ENCODE data around the gene B4GALT1.

The B4GALT1 gene, protein sequence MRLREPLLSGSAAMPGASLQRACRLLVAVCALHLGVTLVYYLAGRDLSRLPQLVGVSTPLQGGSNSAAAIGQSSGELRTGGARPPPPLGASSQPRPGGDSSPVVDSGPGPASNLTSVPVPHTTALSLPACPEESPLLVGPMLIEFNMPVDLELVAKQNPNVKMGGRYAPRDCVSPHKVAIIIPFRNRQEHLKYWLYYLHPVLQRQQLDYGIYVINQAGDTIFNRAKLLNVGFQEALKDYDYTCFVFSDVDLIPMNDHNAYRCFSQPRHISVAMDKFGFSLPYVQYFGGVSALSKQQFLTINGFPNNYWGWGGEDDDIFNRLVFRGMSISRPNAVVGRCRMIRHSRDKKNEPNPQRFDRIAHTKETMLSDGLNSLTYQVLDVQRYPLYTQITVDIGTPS

DNA sequence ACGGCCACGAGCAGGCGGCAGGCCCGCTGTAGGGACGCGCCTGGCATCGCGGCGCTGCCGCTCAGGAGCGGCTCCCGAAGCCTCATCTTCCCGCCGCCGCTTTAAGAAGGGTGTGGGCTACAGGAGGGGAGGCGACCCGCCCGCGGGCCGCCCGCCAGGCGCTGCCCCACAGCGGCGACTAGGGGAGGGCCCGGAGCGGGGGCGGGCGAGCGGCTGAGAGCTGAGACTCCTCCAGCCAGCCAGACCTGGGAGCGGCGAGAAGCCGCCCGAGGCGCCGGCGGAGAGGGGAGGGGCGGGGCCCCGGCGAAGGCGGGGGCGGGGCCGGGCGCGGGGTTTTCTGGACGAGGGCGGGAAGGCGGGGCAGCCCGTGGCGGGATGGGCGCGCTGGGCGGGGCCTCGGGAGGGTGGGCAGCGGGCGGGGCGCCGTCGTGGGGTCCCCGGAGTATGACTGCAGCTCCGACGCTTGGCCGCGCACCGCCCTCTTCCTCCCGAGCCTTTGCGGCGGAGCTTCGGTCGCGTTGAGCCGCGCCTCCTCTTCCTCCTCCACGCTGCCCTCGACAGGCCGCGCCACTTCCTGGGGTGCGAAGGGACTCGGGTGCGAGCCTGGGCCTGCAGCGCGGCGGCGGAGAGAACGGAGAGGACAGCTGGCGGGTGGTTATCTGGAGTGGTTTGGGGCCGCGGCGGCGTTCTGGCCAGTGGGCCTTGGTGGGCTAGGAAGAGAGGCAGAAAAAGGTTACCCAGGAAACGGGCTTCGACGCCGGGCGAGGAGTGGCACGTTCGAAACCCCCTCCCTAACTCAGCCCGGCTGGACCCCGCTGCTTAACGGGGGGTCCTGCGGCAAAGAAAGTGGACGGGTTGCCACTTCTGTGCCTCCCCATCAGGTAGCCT lies at the start of gene B4GALT1:
Gene B4GALT1, minus strand, starts transcription at position 253 of the 888 bp plus-strand sequence. Its CDS starts 167 bp downstream, at position 86.
- DNase-seq (ENCODE audit: low spot score in 2 of 2), result peak; percentile 91 to 95
- Mint-ChIP-seq H3K4me1 (peaks cover 59% of the 10 kb centered on the region), H3K36me3 (peaks cover 19% of the 10 kb centered on the region)

DNA sequence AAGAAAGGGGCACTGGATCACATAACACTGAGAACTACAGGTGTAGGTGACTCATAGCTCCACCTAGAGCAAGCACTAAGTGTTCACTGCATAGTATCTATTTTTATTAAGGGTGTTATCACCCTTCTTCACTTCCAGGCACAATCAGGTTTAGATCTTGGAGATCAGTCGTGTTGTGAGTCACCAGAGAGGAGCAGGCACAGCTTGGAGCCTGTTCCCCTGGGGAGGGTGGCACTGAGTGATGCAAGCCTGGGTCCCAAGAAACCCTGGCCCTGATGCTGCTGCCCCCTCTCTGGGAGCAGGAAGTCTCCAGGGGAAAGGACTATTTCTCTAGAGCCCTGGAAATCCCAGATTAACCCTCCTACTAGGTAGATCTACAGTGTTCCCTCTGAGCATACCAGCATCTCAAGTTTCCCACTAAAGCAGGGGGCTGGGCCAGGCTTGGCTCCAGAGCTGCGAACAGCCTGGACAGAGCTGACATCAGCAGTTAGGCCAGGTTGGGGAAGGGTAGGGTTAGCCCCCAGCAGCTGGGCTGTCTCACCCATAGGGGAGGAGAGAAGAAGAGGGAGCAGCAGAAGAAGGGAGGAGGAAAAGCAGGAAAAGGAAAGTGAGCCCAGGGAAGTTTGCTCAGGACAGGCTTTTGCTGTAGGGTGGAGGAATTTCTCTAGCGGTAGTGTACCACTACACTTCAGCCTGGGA lies 44.7 kb upstream of the B4GALT1 start:
- Mint-ChIP-seq H3K4me3 (no peak overlapping the region), H3K4me1 (no peaks in the 10 kb centered on the region), H3K36me3 (no peaks in the 10 kb centered on the region), H3K9me3 (no peaks in the 10 kb centered on the region), H3K27ac (no peak overlapping the region)
- ATAC-seq, result no peak
- DNase-seq (ENCODE audit: low spot score in 2 of 2), result no peak

More for the DNA sequence above, at the start of gene B4GALT1:
- H3K27ac Mint-ChIP-seq, result peak within 1 kb of the TSS; percentile 99
- peak; percentile 86 for ATAC-seq
- peak within 1 kb of the TSS; percentile 97 for H3K4me3 Mint-ChIP-seq
- H3K9me3 Mint-ChIP-seq, result no peaks in the 10 kb centered on the region

DNA sequence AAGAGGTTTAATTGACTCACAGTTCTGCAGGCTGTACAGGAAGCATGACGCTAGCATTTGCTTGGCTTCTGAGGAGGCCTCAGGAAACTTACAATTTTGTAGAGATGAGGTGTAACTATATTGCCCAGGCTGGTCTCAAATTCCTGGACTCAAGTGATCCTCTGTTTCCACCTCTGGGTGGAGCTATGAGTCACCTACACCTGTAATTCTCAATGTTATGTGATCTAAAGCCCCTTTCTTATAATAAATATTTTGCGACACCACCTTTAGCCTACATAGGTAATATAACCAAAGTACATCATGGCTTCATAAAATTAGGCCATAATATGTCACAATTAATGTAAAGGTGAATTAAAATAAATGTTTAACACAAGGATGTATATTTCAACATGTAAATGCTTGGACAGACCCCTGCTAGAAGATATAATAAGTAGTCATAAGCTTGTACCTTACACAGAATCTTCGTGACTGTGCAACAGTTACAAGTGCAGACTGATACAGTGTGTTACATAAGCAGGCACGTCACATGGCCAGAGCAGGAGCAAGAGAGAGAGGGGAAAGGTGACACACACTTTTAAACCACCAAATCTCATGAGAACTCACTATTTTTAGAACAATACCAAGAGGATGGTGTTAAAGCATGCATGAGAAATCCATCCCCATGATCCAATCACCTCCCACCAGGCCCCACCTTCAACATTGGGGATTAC lies 43.0 kb upstream of the B4GALT1 start:
- DNase-seq (ENCODE audit: low spot score in 2 of 2) (no peak), ATAC-seq (no peak)
- H3K4me1 Mint-ChIP-seq, result no peaks in the 10 kb centered on the region
- H3K36me3 Mint-ChIP-seq, result no peaks in the 10 kb centered on the region
- H3K27ac Mint-ChIP-seq, result no peak overlapping the region
- H3K9me3 Mint-ChIP-seq, result no peaks in the 10 kb centered on the region
- no peak overlapping the region for H3K4me3 Mint-ChIP-seq

DNA sequence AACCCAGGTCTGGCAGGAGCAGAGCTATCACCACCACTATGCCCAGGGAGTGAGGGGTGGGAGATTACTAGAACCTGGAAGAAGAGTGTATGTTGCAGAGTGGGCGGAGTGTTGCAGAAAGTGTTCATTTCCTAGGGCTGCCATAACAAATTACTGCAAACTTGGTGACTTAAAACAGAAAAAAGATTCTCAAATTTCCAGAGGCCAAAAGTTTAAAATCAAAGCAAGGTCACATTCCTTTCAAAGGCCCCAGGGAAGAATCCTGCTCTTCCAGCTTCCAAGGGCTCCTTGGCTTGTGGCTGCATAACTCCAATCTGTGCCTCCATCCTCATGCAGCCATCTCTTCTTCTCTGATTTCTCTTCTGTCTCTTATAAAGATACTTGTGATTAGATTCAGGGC lies 42.3 kb upstream of the B4GALT1 start:
- Mint-ChIP-seq H3K27ac (no peak overlapping the region), H3K9me3 (no peaks in the 10 kb centered on the region), H3K4me3 (no peak overlapping the region), H3K36me3 (no peaks in the 10 kb centered on the region), H3K4me1 (no peaks in the 10 kb centered on the region)
- ATAC-seq (no peak), DNase-seq (ENCODE audit: low spot score in 2 of 2) (no peak)

DNA sequence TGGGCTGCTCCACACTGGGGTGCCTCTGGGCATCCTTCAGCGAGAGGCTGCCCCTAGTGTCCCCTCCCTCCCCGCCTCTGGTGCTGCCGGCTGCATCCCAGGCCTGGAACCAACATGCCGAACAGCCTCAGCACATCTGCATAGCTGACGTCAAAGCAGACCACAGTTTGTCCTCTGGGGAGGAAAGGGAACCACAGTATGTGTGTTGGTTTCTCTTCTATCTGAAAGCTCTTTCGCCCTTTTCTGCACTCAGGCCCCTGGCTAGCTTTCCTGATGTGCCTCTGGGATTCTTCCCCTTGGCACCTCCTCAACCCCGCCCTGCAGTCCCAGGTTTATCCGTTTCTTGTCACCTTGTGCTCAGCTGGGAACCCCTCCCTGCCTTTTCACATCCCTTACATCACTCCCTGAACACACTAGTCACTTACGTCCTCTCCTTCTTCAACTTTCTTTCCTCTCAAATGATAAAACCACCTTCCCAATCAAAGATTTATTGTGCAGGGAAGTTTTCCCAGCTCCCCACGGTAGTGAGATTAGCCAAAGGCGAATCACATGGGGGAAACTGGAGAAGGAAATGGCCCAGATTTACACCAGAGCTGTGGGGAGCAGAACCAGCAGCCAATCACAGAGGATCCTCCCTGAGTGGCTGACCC lies 35.5 kb upstream of the B4GALT1 start:
- Mint-ChIP-seq H3K4me3 (peak overlapping the region; percentile 20), H3K27ac (peak overlapping the region; percentile 11), H3K36me3 (no peaks in the 10 kb centered on the region), H3K4me1 (peaks cover 15% of the 10 kb centered on the region), H3K9me3 (no peaks in the 10 kb centered on the region)
- DNase-seq (ENCODE audit: low spot score in 2 of 2) (peak; percentile 17 to 60), ATAC-seq (peak; percentile 95)

DNA sequence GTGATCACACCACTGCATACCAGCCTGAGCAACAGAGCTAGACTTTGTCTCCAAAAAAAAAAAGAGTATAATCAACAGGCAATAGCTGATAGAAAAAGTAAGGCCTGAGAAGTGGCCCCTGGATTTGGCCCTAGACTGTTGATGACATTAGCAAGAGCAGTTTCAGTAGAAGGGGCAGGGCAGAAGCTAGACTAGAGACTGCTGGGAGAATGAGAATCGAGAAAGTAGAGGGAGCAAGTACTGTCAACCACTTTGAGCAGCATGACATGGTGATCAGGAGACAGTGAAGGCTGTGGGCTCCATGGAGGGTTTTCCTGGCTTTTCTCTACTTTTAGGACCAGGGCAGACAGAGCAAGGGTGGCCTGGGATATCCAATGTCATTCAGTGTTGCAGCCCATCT lies 34.9 kb upstream of the B4GALT1 start:
- peak overlapping the region; percentile 71 for H3K27ac Mint-ChIP-seq
- H3K4me3 Mint-ChIP-seq, result peak overlapping the region; percentile 20
- H3K4me1 Mint-ChIP-seq, result peaks cover 15% of the 10 kb centered on the region
- no peak for DNase-seq (ENCODE audit: low spot score in 2 of 2)
- no peaks in the 10 kb centered on the region for H3K9me3 Mint-ChIP-seq
- peak; percentile 41 for ATAC-seq
- H3K36me3 Mint-ChIP-seq, result no peaks in the 10 kb centered on the region

DNA sequence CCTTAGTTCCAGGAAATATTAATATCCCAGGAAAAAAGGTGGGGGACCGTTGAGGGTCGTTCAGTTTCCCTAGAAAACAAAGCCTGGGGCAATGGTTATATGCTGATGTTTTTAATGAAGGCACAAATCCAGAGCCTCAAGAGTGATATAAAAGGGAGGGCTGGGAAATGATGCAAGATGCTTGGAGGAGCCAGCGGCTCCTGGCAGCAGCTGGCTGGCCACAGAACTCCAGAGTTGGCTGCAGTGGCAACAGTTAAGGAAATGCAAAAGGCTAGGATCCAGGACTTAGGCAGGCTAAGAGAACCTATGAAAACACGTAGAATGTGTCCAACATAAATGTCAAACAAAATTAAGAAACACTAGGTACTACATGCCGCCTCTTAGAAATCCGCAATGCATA lies 31.0 kb upstream of the B4GALT1 start:
- Mint-ChIP-seq H3K4me3 (no peak overlapping the region), H3K9me3 (no peaks in the 10 kb centered on the region), H3K4me1 (peaks cover 15% of the 10 kb centered on the region), H3K27ac (no peak overlapping the region), H3K36me3 (no peaks in the 10 kb centered on the region)
- DNase-seq (ENCODE audit: low spot score in 2 of 2), result no peak
- ATAC-seq, result no peak

DNA sequence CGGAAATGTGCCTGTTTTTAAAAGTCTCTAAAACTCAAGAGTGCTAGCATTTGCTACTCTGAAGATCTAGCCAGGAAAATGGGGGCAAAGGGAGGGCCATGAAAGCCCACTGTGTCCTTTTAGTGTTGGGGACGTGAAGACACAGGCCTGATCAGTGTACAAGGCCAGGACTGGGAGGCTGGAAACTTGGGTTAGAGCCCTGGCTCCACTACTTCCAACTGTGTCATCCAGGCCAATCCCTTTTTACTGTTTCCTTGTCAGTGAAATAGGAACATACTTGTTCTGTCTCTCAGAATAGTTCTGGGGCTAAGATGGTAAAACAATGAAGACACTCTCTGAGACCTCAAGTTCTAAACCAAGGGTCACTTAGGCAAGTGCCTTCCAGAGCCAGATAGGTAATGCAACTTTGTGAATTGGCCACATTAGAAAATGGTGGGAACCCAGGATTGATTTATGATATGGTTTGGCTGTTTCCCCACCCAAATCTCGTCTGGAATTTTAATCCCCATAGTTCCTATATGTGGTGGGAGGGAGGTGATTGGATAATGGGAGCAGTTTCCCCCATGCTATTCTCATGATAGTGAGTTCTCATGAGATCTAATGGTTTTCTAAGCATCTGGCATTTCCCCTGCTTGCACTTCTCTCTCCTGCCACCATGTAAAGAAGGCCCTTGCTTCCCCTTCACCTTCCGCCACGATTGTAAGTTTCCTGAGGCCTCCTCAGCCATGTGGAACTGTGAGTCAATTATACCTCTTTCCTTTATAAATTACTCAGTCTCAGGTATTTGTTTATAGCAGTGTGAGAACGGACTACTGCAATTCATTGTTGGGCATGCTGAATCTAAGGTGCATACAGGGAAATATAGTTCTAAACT lies 30.4 kb upstream of the B4GALT1 start:
- Mint-ChIP-seq H3K27ac (no peak overlapping the region), H3K36me3 (no peaks in the 10 kb centered on the region), H3K9me3 (no peaks in the 10 kb centered on the region), H3K4me3 (no peak overlapping the region), H3K4me1 (peaks cover 9% of the 10 kb centered on the region)
- ATAC-seq, result no peak
- DNase-seq (ENCODE audit: low spot score in 2 of 2), result no peak

DNA sequence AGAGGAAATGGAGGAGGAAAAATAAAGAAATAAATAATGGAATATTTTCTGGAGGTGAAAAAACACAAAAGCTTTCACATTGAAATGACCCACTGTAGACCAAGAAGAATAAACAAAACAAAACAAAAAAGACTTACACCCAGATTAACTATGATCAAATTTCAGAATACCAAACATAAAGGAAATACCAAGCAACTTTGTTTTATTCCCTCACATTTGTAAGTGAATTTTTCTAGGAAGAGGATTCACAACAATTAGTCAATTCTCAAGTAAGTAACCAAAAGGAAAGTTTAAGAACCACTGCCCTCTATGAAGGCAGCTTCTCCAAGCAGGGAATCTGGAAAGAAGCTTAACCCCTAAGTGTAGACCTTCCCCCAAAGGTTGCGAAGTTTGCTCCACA lies 29.6 kb upstream of the B4GALT1 start:
- no peak overlapping the region for H3K27ac Mint-ChIP-seq
- DNase-seq (ENCODE audit: low spot score in 2 of 2) (no peak), ATAC-seq (no peak)
- H3K4me3 Mint-ChIP-seq, result no peak overlapping the region
- H3K36me3 Mint-ChIP-seq, result no peaks in the 10 kb centered on the region
- peaks cover under 1% of the 10 kb centered on the region for H3K4me1 Mint-ChIP-seq
- H3K9me3 Mint-ChIP-seq, result no peaks in the 10 kb centered on the region

DNA sequence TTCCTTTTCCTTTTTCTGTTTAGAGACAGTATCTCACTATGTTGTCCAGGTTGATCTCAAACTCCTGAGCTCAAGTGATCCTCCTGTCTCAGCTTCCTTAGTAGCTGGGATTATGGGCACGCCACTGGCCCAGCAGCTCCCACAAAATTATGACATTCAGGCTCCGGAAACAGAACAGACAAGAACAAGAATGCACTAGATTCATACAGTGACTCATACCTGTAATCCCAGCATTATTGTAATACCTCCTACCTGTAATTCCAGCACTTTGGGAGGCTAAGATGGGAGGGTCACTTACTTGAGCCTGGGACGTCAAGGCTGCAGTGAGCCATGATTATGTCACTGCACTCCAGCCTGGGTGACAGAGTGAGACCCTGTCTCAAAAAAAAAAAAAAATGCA lies 26.7 kb upstream of the B4GALT1 start:
- no peak overlapping the region for H3K4me3 Mint-ChIP-seq
- H3K4me1 Mint-ChIP-seq, result no peaks in the 10 kb centered on the region
- ATAC-seq (no peak), DNase-seq (ENCODE audit: low spot score in 2 of 2) (no peak)
- H3K27ac Mint-ChIP-seq, result no peak overlapping the region
- no peaks in the 10 kb centered on the region for H3K36me3 Mint-ChIP-seq
- H3K9me3 Mint-ChIP-seq, result no peaks in the 10 kb centered on the region

DNA sequence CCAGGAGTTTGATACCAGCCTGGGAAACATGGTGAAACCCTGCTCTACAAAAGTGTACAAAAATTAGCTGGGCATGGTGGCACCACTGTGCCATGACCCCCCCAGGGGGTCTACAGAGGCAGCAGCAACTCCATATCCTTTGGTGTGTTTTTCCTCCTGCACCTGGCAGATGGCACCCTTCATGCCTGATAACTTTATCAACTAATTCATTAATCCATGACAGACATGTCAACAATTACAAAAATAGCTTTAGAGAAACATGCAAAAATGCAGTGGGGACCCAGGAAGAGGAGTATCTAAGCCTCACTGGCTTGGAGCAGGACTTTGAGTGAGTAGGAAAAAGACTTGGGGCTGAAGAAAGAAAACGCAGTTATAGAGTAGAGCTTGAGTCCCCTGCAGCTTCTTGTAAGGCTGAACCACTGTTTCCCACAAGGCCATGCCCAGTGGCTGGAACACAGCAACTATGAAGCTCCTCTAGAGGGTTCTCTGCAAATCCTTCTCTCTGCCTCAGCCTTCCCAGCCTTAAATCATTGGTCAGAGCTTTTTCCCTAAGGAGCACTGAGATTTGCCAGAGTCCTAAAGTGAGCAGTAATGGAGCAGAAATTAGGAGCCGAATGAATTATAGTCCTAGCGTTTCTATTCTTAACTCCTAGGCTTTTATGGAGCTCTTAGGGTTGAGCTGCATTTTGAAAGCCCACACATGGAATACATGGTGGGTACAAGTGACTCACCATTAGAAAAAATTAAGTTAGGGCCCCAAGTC lies 25.5 kb upstream of the B4GALT1 start:
- Mint-ChIP-seq H3K36me3 (no peaks in the 10 kb centered on the region), H3K4me3 (no peak overlapping the region), H3K27ac (no peak overlapping the region), H3K9me3 (no peaks in the 10 kb centered on the region), H3K4me1 (no peaks in the 10 kb centered on the region)
- no peak for ATAC-seq
- no peak for DNase-seq (ENCODE audit: low spot score in 2 of 2)

DNA sequence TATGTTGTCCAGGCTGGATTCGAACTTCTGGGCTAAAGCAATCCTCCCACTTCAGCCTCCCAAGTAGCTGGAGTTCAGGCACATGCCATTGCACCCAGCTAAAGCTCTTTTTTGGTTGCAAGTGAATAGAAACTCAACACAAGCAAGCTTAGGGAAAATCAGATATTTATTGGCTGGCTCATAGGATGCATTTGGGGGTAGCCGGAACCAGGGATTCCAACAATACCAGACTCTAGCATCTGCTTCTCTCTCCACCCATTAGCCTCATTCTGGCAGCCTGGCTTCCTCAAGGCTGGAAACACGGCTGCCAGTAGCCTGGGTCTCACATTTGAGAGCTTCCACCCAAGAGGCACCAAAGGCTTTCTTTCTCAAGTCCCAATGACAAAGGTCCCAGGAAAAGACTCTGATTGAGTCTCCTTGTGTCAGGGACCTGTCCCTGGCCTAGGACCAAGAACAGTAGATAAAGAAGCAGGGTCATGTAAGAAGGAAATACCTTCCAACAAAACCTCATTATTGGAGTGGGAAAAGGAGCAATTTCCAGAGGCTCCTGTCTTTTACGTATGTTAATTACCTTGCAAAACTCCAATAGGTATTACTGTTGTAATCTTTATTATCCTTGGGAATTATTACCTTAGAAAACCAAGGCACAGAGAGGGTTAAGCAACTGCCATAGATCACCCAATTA lies 23.0 kb upstream of the B4GALT1 start:
- H3K9me3 Mint-ChIP-seq, result no peaks in the 10 kb centered on the region
- no peak overlapping the region for H3K27ac Mint-ChIP-seq
- no peaks in the 10 kb centered on the region for H3K36me3 Mint-ChIP-seq
- no peak for ATAC-seq
- DNase-seq (ENCODE audit: low spot score in 2 of 2), result no peak
- H3K4me3 Mint-ChIP-seq, result no peak overlapping the region
- peaks cover 6% of the 10 kb centered on the region for H3K4me1 Mint-ChIP-seq

DNA sequence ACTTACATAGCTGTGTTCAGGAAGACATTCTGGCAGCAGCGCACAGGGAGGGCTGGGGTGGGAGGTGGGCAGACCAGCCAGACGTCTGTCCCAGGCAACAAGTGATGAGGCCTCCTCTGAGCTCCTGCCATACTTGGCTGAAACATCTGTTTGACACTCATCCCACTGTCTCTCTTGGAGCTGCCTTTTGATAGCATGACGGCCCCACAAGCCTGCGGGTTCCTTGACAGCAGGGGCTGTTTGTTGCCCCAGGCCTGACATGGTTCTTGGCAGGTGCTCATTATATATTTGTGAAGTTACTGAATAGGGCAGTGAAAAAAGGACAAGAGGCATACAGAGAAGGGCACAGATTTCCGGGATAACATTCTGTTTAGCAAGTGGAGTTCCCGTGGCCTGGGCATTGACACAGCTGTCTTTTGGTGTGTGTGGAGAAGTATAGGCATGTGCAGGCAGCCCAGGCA lies 22.2 kb upstream of the B4GALT1 start:
- Mint-ChIP-seq H3K27ac (no peak overlapping the region), H3K4me3 (no peak overlapping the region), H3K36me3 (no peaks in the 10 kb centered on the region)

More for the DNA sequence above, 22.2 kb upstream of the B4GALT1 start:
- H3K4me1 Mint-ChIP-seq, result peaks cover 6% of the 10 kb centered on the region
- H3K9me3 Mint-ChIP-seq, result no peaks in the 10 kb centered on the region
- ATAC-seq, result no peak
- no peak for DNase-seq (ENCODE audit: low spot score in 2 of 2)
